Loucy (cell line): ENCODE measurements around the gene GBGT1.

Source experiments
- H2AFZ ChIP-seq: fragments of 200-600 bp; sonication (generic); 2 replicates; pipeline ENCODE4 v1.6.0; 2016; ENCODE audit warnings: antibody characterized with exemption, mild to moderate bottlenecking, low read length, moderate library complexity
- H3F3A ChIP-seq: fragments of 200-600 bp; 2 replicates; pipeline ENCODE4 v1.6.0; 2016; ENCODE audit warnings: antibody characterized with exemption, low read depth, mild to moderate bottlenecking
- H3K27me3 ChIP-seq: fragments of 200-600 bp; sonication (generic); 2 replicates; pipeline ENCODE4 v1.6.1; 2014; ENCODE audit warnings: low read length, mild to moderate bottlenecking; ENCODE audit not compliant: insufficient read depth, poor library complexity, severe bottlenecking
- H3K36me3 ChIP-seq: fragments of 200-600 bp; sonication (generic); 2 replicates; pipeline ENCODE4 v1.6.1; 2016; ENCODE audit warnings: low read length; ENCODE audit not compliant: insufficient read depth
- H3K4me1 ChIP-seq: fragments of 200-600 bp; sonication (generic); 2 replicates; pipeline ENCODE4 v1.5.1; 2014; ENCODE audit warnings: low read length, mild to moderate bottlenecking; ENCODE audit not compliant: insufficient read depth, poor library complexity, severe bottlenecking
- H3K4me2 ChIP-seq: fragments of 200-600 bp; sonication (generic); 2 replicates; pipeline ENCODE4 v1.6.0; 2014; ENCODE audit warnings: antibody characterized with exemption, low read length, low read depth, mild to moderate bottlenecking; ENCODE audit not compliant: poor library complexity, severe bottlenecking
- H3K4me3 ChIP-seq: fragments of 200-600 bp; sonication (generic); 2 replicates; pipeline ENCODE4 v1.5.1; 2014; ENCODE audit warnings: low read length, mild to moderate bottlenecking, mixed read lengths; ENCODE audit not compliant: poor library complexity, severe bottlenecking
- H3K79me2 ChIP-seq: fragments of 200-600 bp; sonication (generic); 2 replicates; pipeline ENCODE4 v1.6.1; 2014; ENCODE audit warnings: low read length; ENCODE audit not compliant: insufficient read depth
- H3K9ac ChIP-seq: fragments of 200-600 bp; sonication (generic); 2 replicates; pipeline ENCODE4 v1.6.0; 2014; ENCODE audit warnings: mild to moderate bottlenecking, low read depth, low read length, moderate library complexity; ENCODE audit not compliant: poor library complexity, severe bottlenecking
- H3K9me2 ChIP-seq: fragments of 200-600 bp; sonication (generic); replicated peaks from 2 replicates; pipeline ENCODE4 v1.6.1; 2016; ENCODE audit warnings: low read depth, low read length, mixed read lengths
- H3K9me3 ChIP-seq: fragments of 200-600 bp; sonication (generic); 2 replicates; pipeline ENCODE4 v1.6.1; 2014; ENCODE audit warnings: mild to moderate bottlenecking, antibody characterized with exemption, low read length, low read depth; ENCODE audit not compliant: insufficient read depth
- H4K20me1 ChIP-seq: fragments of 200-600 bp; sonication (generic); 2 replicates; pipeline ENCODE4 v1.6.0; 2014; ENCODE audit warnings: antibody characterized with exemption, low read length, mild to moderate bottlenecking; ENCODE audit not compliant: insufficient read depth, poor library complexity, severe bottlenecking
- CTCF ChIP-seq: fragments of 200-600 bp; sonication (generic); conservative IDR thresholded peaks from 2 replicates; pipeline ENCODE4 v1.5.1; 2014; ENCODE audit warnings: mild to moderate bottlenecking, antibody characterized with exemption, low read length
- EZH2phosphoT487 ChIP-seq: fragments of 200-600 bp; IDR thresholded peaks from 2 replicates; pipeline ENCODE4 v1.6.1; 2018; ENCODE audit warnings: antibody characterized with exemption, mild to moderate bottlenecking, moderate library complexity, borderline replicate concordance

GBGT1 gene

DNA sequence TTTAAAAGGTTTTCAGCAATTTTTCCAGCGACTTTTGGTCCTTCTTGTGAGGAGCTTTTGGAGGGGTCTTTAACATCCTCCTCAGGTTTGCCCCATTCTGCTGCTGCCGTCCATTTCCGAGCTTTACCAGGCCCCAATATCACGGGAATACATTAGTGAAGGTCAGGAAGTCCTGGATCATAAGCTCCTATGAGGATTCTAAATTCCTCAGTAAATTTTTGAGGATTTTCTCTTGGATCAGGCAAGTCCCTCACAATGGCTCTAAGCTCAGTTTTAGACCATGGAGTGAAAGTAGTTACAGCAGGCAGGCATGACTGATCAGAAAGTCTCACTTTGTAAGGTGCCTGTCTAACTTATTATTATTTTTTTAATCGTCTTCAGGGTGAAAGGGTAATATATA lies 17.2 kb upstream of the GBGT1 start:
- Histone ChIP-seq H3K36me3 (no peaks in the 10 kb centered on the region), H3K27me3 (no peaks in the 10 kb centered on the region), H2AFZ (no peak overlapping the region), H3K9ac (no peak overlapping the region), H3K4me3 (no peak overlapping the region), H4K20me1 (no peaks in the 10 kb centered on the region), H3K4me1 (peaks cover 4% of the 10 kb centered on the region), H3K9me2 (no peaks in the 10 kb centered on the region), H3K79me2 (no peaks in the 10 kb centered on the region), H3K9me3 (no peaks in the 10 kb centered on the region), H3F3A (no peaks in the 10 kb centered on the region), H3K4me2 (no peak overlapping the region)
- TF ChIP-seq CTCF (no peak), EZH2phosphoT487 (no peak)

DNA sequence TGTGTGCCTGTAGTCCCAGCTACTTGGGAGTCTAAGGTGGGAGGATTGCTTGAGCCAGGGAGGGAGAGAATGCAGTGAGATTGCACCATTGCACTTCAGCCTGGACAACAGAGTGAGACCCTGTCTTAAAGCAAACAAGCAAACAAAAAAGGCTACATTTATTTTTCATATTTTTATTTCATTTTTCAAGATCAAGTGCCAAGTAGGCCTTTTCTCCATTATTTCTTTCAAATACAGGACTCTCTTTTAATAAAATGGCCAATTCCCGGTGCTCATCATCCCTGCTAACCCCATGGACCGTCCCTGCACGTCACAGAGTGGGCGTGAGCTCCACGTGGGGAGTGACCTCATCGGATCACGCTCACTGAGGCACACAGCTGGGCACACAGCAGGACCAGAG lies 9.3 kb upstream of the GBGT1 start:
- no peaks in the 10 kb centered on the region for H3F3A ChIP-seq
- no peak overlapping the region for H3K9ac ChIP-seq
- H2AFZ ChIP-seq: no peak overlapping the region
- H3K79me2 ChIP-seq: no peaks in the 10 kb centered on the region
- TF ChIP-seq CTCF (no peak), EZH2phosphoT487 (no peak)
- H3K36me3 ChIP-seq: no peaks in the 10 kb centered on the region
- H3K4me1 ChIP-seq: no peaks in the 10 kb centered on the region
- no peaks in the 10 kb centered on the region for H3K9me3 ChIP-seq
- H3K27me3 ChIP-seq: no peaks in the 10 kb centered on the region
- H3K4me2 ChIP-seq: no peak overlapping the region
- no peak overlapping the region for H3K4me3 ChIP-seq
- H4K20me1 ChIP-seq: no peaks in the 10 kb centered on the region
- H3K9me2 ChIP-seq: no peaks in the 10 kb centered on the region

GRCh38 chr9:133171161-133171961 lies 7.6 kb upstream of the GBGT1 start:
- no peaks in the 10 kb centered on the region for H3K9me3 ChIP-seq
- TF ChIP-seq EZH2phosphoT487: no peak
- TF ChIP-seq CTCF: no peak
- H3K4me3 ChIP-seq: no peak overlapping the region
- no peaks in the 10 kb centered on the region for H3K4me1 ChIP-seq
- H3F3A ChIP-seq: no peaks in the 10 kb centered on the region
- H2AFZ ChIP-seq: no peak overlapping the region
- no peak overlapping the region for H3K4me2 ChIP-seq
- H3K79me2 ChIP-seq: no peaks in the 10 kb centered on the region
- no peaks in the 10 kb centered on the region for H3K27me3 ChIP-seq
- no peaks in the 10 kb centered on the region for H3K9me2 ChIP-seq
- no peaks in the 10 kb centered on the region for H4K20me1 ChIP-seq
- no peak overlapping the region for H3K9ac ChIP-seq
- no peaks in the 10 kb centered on the region for H3K36me3 ChIP-seq
